ENCODE measurements around the gene BIN2. TPM values are rescaled to one million over a fixed set of nuclear protein-coding genes. Genes with fewer than 3 reads are reported as not detected.

Gene BIN2
- total and polyA plus RNA-seq, 2 of the 13 experiments (the other 11 are each of a cell fraction or from before 2014, with no cell fraction given) = not detected

DNA sequence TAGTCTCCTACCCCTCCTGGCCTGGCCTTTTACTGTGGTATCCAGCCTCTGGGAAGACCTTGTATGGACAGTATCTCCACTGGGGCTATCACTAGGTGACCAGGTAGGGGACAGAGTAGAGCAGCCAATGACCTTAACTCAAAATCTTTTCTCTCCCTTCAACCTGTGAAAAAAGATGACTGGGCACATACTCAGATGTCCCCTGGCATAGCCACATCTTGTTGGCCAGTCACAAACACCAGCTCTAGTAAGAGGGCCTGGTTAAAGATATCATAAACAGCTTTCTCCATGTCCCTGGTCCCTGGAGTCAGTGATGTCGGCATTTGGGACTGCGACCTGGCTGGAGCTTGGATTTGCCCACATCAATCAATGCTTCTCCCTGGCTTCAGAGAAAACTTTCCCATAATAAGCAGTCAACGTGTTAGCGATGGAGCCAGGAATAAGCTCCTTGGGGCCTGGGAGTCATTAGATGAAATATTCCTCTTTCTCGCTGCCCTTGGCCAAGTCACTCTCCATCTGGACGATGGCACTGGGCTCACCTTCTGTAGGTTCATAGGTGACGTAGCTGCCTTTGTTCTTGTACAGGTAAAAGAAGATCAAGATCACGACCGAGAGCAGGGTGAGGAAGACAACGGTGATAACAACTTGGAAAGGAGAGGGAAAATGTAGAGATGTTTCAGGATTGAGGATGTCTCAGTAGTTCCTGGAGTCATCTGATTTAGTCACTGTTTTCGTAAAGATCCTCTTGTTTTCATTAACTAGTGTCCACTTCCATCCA is 78.3 kb downstream of the BIN2 start:
- no peaks in the 10 kb centered on the region for H3K79me2 ChIP-seq (ENCODE audit: insufficient read depth, low read length)
- intact Hi-C loops (cut with micrococcal nuclease; ENCODE audit: unreplicated experiment) (loop anchor here (10.0 kb wide), 1 partner anchor 201 kb away; the partner anchor contains the start of gene LETMD1), in situ Hi-C loops (cut with HindIII; ENCODE audit: extremely low pct_ligation_motif_present, low pct_unique_long_range_greater_than_20kb) (no loop called here)
- ChIA-PET CTCF (ENCODE audit: low intra/inter-chr PET ratio, low total read pairs) (no interaction called here), POLR2A (interaction anchor here (0.6 kb wide), 1 partner anchor 185 kb away, joined by 3 read pairs; no protein-coding TSS in a partner anchor)
- H3K9me3 ChIP-seq (ENCODE audit: low read length) = no peaks in the 10 kb centered on the region
- FAIRE-seq = no peak
- no peak overlapping the region for H3K9ac ChIP-seq (ENCODE audit: insufficient read depth, low read depth, low read length)
- H3K4me2 ChIP-seq (ENCODE audit: low read depth, low read length) = no peak overlapping the region
- H3K4me1 ChIP-seq (ENCODE audit: insufficient read depth, low read length) = peaks cover 26% of the 10 kb centered on the region
- TF ChIP-seq JARID2 (CRISPR knock-in tag; IDR thresholded peaks at IDR 0.05; ENCODE audit: insufficient replicate concordance) (no peak), POLR2AphosphoS2 (IDR thresholded peaks at IDR 0.05; ENCODE audit: low read depth, low read length) (peak; percentile 61), REPIN1 (CRISPR knock-in tag; IDR thresholded peaks at IDR 0.05; ENCODE audit: borderline replicate concordance, low read depth) (no peak), ZNF263 (CRISPR knock-in tag; IDR thresholded peaks at IDR 0.05) (no peak), POLR2AphosphoS5 (IDR thresholded peaks at IDR 0.05; ENCODE audit: low read depth, low read length) (no peak), MAFK (conservative IDR thresholded peaks at IDR 0.05 in 1 of 2, IDR thresholded peaks at IDR 0.05 in 1 of 2; ENCODE audit: low read length in 2 of 2) (0 out of 4 replicates have a peak, but pooled peaks of 1 of the 2 experiments have one; percentile 36)
- TF ChIP-seq, protein P1, sequence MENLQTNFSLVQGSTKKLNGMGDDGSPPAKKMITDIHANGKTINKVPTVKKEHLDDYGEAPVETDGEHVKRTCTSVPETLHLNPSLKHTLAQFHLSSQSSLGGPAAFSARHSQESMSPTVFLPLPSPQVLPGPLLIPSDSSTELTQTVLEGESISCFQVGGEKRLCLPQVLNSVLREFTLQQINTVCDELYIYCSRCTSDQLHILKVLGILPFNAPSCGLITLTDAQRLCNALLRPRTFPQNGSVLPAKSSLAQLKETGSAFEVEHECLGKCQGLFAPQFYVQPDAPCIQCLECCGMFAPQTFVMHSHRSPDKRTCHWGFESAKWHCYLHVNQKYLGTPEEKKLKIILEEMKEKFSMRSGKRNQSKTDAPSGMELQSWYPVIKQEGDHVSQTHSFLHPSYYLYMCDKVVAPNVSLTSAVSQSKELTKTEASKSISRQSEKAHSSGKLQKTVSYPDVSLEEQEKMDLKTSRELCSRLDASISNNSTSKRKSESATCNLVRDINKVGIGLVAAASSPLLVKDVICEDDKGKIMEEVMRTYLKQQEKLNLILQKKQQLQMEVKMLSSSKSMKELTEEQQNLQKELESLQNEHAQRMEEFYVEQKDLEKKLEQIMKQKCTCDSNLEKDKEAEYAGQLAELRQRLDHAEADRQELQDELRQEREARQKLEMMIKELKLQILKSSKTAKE (CRISPR knock-in tag; IDR thresholded peaks at IDR 0.05; ENCODE audit: borderline replicate concordance) = no peak
- no peak for DNase-seq (ENCODE audit: low spot score)
- H2AFZ ChIP-seq (ENCODE audit: low read length) = no peak overlapping the region
- H3K4me3 ChIP-seq (replicated peaks in 1 of 3; ENCODE audit: insufficient read depth in 1 of 3, low read depth in 2 of 3, low read length in 3 of 3) = no peak overlapping the region
- no peaks in the 10 kb centered on the region for H3K27me3 ChIP-seq (ENCODE audit: control insufficient read depth in 1 of 2, insufficient read depth in 2 of 2, low read length in 2 of 2)
- H3K36me3 ChIP-seq (replicated peaks in 1 of 2; ENCODE audit: control insufficient read depth in 1 of 2, insufficient read depth in 2 of 2, low read length in 2 of 2) = peaks cover 11 to 21% of the 10 kb centered on the region in 2 experiments
- no peaks in the 10 kb centered on the region for H4K20me1 ChIP-seq (ENCODE audit: insufficient read depth, low read length)
- 96% methylated on average over 9 of the region's 11 CpGs for WGBS (ENCODE audit: low lambda C conversion rate)
- TSS peak; percentile 36 for BruUV-seq (replicated peaks)
- no peak overlapping the region for H3K27ac ChIP-seq (ENCODE audit: extremely low read length, insufficient read depth, low read length)
- ATAC-seq = peak; percentile 27

Data from HepG2 (cell line).